GM19099 (cell line): Measurements from ENCODE around the gene ADSS1.

Experiments
- POLR2A ChIP-seq: IDR thresholded peaks from 3 replicates; pipeline ENCODE4 v1.6.1; 2011; ENCODE audit warnings: low read depth; ENCODE audit not compliant: insufficient read length; ENCODE audit errors: extremely low read depth

ADSS1 gene

DNA sequence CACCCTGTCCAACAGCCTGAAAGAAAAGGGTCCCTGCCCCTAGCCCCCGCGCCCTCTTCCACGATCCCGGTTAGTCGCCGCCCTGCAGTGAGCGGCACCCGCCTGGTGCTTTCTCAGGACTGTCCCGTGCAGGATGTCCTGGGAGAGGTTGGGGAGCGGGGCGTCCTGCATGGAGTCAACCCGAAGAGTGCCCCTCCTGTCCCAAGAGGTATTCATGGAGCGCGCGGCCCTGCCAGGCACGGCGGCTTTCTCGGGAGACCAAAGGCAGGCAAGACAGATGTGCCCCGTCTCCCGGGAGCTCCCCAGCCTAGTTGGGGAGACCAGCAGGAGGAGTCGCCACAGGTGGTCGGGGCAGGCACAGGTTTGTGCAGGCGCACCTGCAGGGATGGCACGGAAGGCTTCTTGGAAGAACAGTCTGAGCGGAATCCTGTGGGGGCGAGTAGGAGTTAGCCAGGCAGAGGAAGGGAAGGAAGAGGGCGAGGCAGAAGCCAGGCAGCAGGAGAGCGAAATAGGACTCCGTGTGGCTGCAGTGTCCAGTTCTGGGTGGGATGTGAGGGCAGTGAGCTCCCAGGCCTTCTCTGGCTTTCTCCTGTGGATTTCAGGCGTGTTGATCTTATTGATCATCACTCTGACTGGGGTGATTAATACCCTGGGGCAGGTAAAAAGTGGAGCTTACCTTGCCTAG is 29.6 kb downstream of the ADSS1 start:
- no peak for TF ChIP-seq POLR2A

DNA sequence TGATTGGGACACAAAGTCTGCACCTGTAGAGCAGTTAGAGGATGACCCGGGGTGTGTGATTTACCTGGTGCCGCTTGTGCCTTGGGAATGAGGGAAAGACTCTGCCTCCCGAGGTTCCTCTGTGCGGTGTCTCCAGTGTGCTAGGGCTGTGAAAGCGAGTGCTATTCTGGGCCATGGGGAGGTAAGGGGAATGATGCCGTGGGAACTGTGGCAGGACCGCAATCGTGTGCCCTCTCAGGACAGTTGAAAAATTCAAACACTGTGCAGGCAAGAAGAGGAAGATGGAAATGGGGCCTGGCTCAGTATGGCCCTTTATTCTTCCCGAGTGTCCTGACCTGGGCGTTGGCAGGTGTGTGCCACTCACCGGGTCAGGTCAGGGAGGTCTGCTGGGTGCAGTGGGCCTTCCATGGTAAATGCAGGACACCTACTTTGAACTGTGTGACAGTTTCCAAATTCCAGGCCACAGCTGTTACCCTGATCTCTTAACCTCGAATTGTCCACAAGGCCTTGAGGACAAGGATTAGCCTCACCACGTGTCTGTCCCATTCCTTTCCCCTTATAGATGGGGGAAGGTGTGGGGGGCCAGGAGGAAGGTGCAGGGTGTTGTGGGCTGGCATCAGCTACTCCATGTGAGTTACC is 30.3 kb downstream of the ADSS1 start:
- TF ChIP-seq POLR2A, result no peak

DNA sequence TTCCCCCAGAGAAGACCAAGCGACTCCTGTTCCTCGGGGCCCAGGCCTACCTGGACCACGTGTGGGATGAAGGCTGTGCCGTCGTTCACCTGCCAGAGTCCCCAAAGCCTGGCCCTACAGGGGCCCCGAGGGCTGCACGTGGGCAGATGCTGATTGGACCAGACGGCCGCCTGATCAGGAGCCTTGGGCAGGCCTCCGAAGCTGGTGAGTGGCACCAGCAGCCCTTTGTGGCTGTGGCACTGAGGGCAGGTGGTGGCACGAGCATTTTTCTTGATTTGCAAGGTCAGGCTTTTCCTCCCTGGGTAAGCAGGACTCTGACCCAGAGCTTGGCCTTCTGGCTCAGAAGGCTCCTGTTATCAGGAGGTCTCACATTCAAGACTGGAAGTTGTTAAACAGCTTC is 31.6 kb downstream of the ADSS1 start:
- TF ChIP-seq POLR2A, result no peak

DNA sequence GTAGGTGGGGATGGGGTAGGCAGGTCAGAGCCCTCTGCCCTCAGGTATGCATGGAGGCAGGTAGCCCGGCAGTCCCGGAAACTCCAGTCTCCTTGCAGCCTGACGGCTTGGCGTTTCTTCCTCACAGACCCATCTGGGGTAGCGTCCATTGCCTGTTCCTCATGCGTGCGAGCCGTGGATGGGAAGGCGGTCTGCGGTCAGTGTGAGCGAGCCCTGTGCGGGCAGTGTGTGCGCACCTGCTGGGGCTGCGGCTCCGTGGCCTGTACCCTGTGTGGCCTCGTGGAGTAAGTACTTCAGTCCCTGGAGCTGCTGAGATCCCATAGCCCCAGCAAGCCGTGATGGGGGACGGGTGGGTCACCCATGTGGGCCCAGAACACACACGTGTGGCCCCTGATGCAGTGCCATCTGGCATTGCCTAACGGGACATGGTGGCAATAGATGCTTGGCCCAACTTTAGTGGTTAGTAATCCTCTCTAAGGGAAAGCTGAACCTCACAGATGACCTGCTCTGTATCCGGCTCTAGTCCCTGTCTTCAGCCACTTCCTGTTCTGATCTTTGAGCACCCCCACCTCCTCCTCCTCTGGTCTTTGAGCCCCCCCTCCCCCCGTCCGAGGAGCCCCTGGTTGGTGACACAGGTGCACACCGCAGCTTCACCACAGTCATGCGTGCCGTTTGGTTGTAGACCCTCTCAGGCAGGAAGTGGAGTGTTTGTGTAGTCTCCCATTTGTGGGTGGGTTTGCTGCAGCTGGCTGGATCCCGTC is 32.6 kb downstream of the ADSS1 start:
- TF ChIP-seq POLR2A, result no peak

DNA sequence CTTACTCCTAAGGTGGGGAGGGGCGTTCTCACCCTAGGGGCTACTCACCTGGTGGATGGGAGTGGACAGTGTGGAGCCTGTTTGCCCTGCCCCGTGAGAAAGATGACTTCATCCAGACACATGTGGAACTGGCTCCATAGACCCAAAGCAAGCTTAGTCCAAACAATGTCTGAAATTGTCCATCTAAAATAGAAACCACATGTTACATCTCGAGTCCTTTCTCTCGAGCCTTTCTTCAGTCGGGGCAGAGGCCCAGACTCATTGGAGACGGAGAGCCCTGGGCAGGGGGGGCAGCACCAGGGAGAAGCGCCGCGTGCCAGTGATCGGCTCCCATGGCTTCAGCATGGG is 33.2 kb downstream of the ADSS1 start:
- TF ChIP-seq POLR2A, result no peak

DNA sequence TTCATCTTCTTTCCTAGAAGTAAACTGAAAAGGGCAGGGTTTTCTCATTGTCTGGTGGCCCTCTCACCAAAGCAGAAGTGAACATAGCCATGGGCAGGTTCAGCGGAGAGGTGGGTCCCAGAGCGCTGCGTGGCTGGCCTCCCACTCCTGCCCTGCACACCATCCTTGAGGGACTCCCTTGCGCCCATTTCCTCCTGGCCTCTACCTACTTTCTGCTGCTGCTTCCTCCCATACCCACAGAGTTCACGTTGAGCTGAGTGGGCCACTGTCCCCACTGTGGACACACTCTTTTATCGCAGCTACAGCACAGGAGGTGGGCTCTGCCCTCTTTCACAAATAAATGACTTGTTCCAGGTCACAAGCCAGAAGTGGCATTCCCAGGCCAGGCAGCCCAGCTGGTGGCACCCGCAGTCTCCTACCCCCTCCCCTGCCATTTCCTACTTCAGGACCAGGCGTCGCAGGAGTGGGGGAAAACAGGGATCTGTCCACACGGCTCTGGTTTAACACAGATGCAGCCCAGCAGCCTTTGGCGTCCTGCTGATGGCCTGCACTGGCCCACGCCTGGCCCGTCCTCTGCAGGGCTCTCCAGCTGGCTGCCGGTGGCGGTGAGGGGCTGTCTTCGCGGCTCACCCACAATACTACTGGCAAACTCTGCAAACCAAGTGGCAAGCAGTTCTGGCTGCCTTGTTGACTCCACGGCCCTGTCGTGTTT is 33.8 kb downstream of the ADSS1 start:
- TF ChIP-seq POLR2A, result no peak

DNA sequence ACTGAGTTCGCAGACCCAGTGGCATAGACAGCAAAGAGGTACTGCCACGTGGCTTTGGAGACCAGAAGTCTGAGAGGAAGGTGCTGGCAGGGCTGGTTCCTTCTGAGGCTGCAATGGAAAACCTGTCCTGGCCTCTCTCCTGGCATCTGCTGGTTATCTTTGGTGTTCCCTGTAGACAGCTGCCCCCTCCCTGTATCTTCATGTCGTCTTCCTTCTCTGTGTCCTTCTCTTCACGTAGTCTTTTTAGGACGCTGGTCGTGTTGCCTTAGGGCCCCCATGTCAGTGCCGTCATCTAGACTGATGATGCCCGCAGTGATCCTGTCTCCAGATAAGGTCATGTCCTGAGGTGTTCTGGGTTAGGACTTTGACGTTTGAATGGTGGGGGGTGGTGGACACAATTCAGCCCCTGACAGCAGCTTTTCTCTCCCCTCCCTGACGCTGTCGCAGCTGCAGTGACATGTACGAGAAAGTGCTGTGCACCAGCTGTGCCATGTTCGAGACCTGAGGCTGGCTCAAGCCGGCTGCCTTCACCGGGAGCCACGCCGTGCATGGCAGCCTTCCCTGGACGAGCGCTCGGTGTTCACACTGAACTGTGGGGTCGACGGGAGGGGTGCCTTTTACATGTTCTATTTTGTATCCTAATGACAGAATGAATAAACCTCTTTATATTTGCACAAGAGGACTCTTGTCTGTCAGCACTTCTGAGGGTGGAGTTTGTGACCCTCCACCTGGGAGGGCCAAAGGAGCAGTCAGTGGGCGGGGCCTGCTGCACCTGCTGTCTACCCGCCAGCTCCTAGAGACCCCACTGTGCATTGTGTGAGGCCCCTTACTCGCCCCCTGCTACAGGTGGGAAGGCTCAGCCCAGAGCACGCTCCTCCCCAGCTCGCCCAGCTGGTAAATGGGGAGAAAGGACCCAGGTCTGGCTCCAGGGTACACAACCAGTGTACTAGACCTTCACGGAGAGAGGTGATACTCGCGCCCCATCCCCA is 35.2 kb downstream of the ADSS1 start:
- no peak for TF ChIP-seq POLR2A

DNA sequence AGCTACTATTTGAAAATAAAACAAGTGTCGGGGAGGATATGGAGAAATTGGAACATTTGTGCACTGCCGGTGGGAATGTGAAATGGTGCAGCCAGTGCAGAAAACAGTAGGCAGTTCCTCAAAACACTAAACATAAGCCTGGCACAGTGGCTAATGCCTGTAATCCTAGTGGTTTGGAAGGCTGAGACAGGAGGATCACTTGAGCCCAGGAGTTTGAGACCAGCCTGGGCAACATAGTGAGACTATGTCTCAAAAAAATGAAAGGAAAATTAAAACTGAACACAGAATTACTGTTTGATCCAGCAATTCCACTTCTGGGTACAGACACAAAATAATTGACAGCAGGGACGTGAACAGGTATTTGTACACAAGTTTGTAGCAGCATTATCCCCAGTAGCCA is 41.5 kb downstream of the ADSS1 start:
- no peak for TF ChIP-seq POLR2A

DNA sequence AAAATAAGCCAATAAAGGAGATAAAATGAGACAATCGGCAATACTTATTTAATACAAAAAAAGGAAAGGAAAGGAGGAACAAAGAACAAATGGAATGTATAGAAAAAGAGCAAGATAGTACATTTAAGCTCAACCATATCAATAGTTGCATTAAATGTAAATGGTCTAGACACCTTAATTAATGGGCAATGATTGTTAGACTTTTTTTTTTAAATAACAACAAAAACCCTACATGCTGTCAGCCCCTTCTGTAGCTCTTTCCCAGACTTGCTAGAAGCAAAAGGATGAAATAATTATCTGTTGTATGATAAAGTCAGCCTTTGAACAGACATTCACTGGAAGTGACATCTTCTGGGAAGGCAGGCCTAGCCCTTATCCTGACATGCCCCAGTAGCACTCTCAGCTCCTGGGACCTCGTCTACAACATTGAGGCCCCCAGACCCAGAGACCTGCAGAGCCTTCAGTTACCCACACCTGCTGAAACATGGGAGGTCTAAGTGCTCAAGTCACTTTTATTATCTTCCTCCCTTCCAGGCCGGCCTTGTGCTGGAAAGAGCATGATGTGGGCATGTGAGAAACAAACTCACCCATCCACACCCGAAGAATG is 42.3 kb downstream of the ADSS1 start:
- TF ChIP-seq POLR2A, result no peak

DNA sequence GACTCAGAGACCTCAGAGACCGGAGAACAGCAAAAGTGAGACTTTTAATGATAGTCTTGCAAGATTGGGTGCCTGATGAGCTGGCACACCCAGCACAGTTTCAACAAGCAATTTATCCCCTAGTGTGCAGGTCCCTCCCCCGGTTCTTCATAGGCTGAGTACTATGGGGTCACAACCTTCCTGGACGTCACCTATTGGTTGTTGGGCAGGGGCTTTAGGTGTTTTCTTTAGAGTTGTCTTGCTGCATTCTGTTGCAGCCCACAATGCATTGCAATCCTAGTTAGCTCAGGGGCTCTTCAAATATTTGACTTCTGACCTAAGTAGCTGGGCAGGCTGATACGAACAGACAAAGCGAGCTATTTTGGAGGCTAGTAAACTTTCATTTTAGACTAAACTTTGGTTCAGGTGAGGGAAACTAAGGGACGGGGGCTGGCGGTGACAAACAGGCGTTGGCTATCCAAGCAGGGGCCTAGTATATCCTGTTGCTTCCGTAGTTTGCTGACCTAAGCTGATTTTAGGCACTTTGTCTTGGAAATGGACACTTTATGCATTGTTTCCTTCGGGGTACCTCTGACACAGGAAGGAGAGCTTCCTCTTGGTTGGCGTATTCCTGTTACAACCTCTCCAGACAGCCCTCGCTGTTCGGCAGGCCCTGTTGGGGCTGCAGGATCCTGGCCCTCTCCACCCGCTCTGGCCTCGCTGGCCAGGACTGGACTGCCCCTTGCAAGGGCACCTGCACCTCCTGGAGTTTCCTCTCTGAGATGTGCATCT is 43.0 kb downstream of the ADSS1 start:
- TF ChIP-seq POLR2A, result no peak

DNA sequence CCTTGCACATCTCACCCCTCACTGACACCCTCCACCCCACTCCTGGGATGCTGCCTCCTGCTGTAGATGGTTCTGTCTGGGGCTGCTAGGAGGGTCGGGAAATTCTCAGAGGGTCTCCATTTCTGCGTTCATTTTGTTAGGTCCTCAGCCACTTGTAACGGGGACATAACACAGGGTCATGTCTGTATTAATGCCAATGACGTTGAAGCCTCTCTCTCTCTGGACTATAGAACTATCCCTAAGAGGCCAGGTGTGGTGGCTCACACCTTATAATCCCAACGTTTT is 43.5 kb downstream of the ADSS1 start:
- TF ChIP-seq POLR2A, result no peak

DNA sequence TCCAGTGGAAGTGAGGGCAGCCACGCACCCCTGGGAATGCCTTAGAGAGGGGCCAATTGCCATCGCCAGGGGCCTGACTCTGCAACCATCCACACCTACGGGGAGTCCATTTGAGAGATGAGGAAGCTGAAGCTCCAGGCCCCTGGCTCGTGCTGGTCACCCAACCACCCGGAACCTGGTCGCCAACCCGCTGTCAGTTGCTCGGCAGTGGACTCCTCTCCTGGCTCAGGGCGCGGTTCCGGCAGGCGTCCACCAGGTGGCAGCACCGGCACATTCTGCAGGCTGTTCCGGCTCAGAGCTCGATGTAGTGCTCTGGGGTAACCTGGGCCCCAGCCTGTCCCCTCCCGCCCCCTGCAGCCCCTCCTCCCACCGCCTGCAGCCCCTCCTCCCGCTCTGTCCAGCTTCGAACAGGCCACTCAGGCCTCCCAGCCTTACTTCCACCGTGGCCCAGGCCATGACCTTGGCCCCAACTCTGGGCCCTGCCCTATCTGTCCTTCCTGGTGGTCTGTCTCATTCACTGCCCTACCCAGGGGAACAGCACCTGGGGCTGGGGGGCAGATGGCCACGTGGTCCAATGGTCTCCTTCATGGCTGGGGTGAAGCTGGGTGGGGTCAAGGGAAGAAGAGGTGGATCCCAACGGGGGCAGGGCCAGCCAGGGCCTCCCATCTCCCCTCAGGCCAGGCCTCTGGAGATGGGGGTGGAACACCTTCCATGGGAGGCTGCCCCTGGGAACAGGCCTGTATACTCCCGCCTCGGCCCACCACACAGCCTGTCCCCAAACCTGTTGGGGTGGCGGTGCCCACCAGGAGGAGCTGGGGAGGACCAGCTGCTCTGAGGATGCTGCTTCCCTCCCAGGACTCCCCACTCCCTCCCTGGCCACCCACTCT is 44.7 kb downstream of the ADSS1 start:
- TF ChIP-seq POLR2A, result no peak
